IMR-90 (cell line): ENCODE results near the gene FRS3. TPM values are rescaled to one million over a fixed set of nuclear protein-coding genes. Genes with fewer than 3 reads are reported as not detected.

Source experiments
- ATAC-seq: fragments of 200-7000 bp; cut with Tn5 transposase; 2 replicates; pipeline ENCODE4 v1.9.1; 2020; ENCODE audit warnings: low read depth, mild to moderate bottlenecking, moderate library complexity
- BruUV-seq: library from RNA; stranded (reverse); fragments of 400-500 nt; replicated peaks from 2 replicates; lab custom pipeline; 2021; lab: Mats Ljungman, UMichigan
- CTCF ChIA-PET: fragments of 300-600 bp; formaldehyde crosslinking; extraction: SDS; loops from one replicate; lab custom pipeline; 2021; ENCODE audit warnings: antibody characterized with exemption; lab: Yijun Ruan, JAX
- POLR2A ChIA-PET: fragments of 300-600 bp; sonication (Branson Sonifier 250); formaldehyde crosslinking; loops from one replicate; lab custom pipeline; 2022; ENCODE audit warnings: antibody characterized with exemption; ENCODE audit not compliant: unreplicated experiment; lab: Charles Lee
- DNase-seq: peaks from one replicate; pipeline ENCODE4 v3.0.0; 2013
- H2AFZ ChIP-seq: replicated peaks from 2 replicates; pipeline ENCODE3; 2013; ENCODE audit warnings: low read length, mild to moderate bottlenecking; ENCODE audit not compliant: poor library complexity
- H2AK5ac ChIP-seq: 2 replicates; pipeline ENCODE4 v1.6.1; 2013; ENCODE audit warnings: low read depth, low read length, inconsistent platforms
- H2AK9ac ChIP-seq: replicated peaks from 2 replicates; pipeline ENCODE3; 2013; ENCODE audit warnings: mild to moderate bottlenecking, low read depth, low read length, moderate library complexity; ENCODE audit not compliant: poor library complexity
- H2BK120ac ChIP-seq: 2 replicates; pipeline ENCODE4 v1.6.1; 2013; ENCODE audit warnings: low read depth, low read length, inconsistent platforms
- H2BK15ac ChIP-seq: 3 replicates; pipeline ENCODE4 v1.6.1; 2013; ENCODE audit warnings: low read depth, low read length, inconsistent platforms
- H2BK20ac ChIP-seq: 2 replicates; pipeline ENCODE4 v1.6.1; 2013; ENCODE audit warnings: low read depth, mild to moderate bottlenecking, inconsistent platforms, low read length, moderate library complexity
- H2BK5ac ChIP-seq: 2 replicates; pipeline ENCODE4 v1.6.1; 2013; ENCODE audit warnings: mild to moderate bottlenecking, low read depth, low read length, inconsistent platforms; ENCODE audit not compliant: poor library complexity, severe bottlenecking
- H3K14ac ChIP-seq: replicated peaks from 2 replicates; pipeline ENCODE4 v1.6.1; 2013; ENCODE audit warnings: low read depth, low read length, inconsistent platforms
- H3K18ac ChIP-seq: 2 replicates; pipeline ENCODE4 v1.6.1; 2013; ENCODE audit warnings: low read depth, low read length, control low read depth
- H3K23ac ChIP-seq: 2 replicates; pipeline ENCODE4 v1.6.1; 2013; ENCODE audit warnings: low read depth, low read length, inconsistent platforms
- H3K27ac ChIP-seq: 2 replicates; pipeline ENCODE4 v1.5.1; 2013; ENCODE audit warnings: mild to moderate bottlenecking, control low read depth, low read length; ENCODE audit not compliant: insufficient read depth
- H3K27me3 ChIP-seq: 2 replicates; pipeline ENCODE4 v1.6.1; 2013; ENCODE audit warnings: low read length; ENCODE audit not compliant: control insufficient read depth, insufficient read depth
- H3K36me3 ChIP-seq: 2 replicates; pipeline ENCODE4 v1.6.1; 2013; ENCODE audit warnings: low read length, mixed read lengths; ENCODE audit not compliant: control insufficient read depth, insufficient read depth
- H3K4ac ChIP-seq: 2 replicates; pipeline ENCODE4 v1.6.1; 2013; ENCODE audit warnings: low read depth, low read length, inconsistent platforms
- H3K4me1 ChIP-seq: 2 replicates; pipeline ENCODE4 v1.6.1; 2013; ENCODE audit warnings: low read length, mixed read lengths; ENCODE audit not compliant: control insufficient read depth, insufficient read depth
- H3K4me2 ChIP-seq: 2 replicates; pipeline ENCODE4 v1.6.1; 2013; ENCODE audit warnings: low read depth, mild to moderate bottlenecking, control low read depth, low read length, moderate library complexity
- H3K4me3 ChIP-seq: 2 replicates; pipeline ENCODE4 v1.5.1; 2013; ENCODE audit warnings: low read depth, mild to moderate bottlenecking, control low read depth, low read length, moderate library complexity; ENCODE audit not compliant: insufficient read depth
- H3K56ac ChIP-seq: 2 replicates; pipeline ENCODE4 v1.6.1; 2013; ENCODE audit warnings: low read length, inconsistent platforms; ENCODE audit not compliant: insufficient read depth; ENCODE audit errors: extremely low read depth
- H3K79me1 ChIP-seq, 2 experiments: 2 replicates each; pipeline ENCODE4 v1.6.1; 2013; ENCODE audit warnings: low read length in 2 of 2, inconsistent platforms in 1 of 2, low read depth in 1 of 2
- H3K9ac ChIP-seq: 2 replicates; pipeline ENCODE4 v1.6.1; 2013; ENCODE audit warnings: low read depth, low read length, control low read depth
- H3K9me1 ChIP-seq: 2 replicates; pipeline ENCODE4 v1.6.1; 2013; ENCODE audit warnings: low read length, inconsistent platforms; ENCODE audit not compliant: insufficient read depth
- H3K9me3 ChIP-seq: 2 replicates; pipeline ENCODE4 v1.6.1; 2013; ENCODE audit warnings: low read length; ENCODE audit not compliant: control insufficient read depth, insufficient read depth
- H4K20me1 ChIP-seq: 2 replicates; pipeline ENCODE4 v1.6.1; 2013; ENCODE audit warnings: low read length, inconsistent platforms; ENCODE audit not compliant: insufficient read depth
- H4K5ac ChIP-seq: 2 replicates; pipeline ENCODE4 v1.6.1; 2013; ENCODE audit warnings: mild to moderate bottlenecking, low read depth, low read length, control low read depth
- H4K8ac ChIP-seq, 2 experiments: 2 replicates each; pipeline ENCODE4 v1.6.1; 2013; ENCODE audit warnings: low read depth in 2 of 2, low read length in 2 of 2, control low read depth in 1 of 2, inconsistent platforms in 1 of 2
- H4K91ac ChIP-seq: 2 replicates; pipeline ENCODE4 v1.6.1; 2013; ENCODE audit warnings: low read depth, low read length, inconsistent platforms; ENCODE audit not compliant: insufficient read depth
- RFX5 ChIP-seq: IDR thresholded peaks from 2 replicates; pipeline ENCODE4 v1.8.0; 2012; ENCODE audit warnings: low read depth, mild to moderate bottlenecking, low read length, moderate library complexity
- SMC3 ChIP-seq: fragments of 150-350 bp; IDR thresholded peaks from 2 replicates; pipeline ENCODE4 v1.6.1; 2016; ENCODE audit warnings: low read depth, mild to moderate bottlenecking, antibody characterized with exemption, low read length, moderate library complexity
- WGBS, 2 experiments: methylation state at CpG; one replicate each; pipeline versions ENCODE4 v1.1.5 to v1.1.7; 2013; ENCODE audit warnings: missing lambda C conversion rate in 2 of 2; ENCODE audit not compliant: insufficient read length in 1 of 2; ENCODE audit errors: extremely low coverage in 2 of 2; 5-methylcytosine and 5-hydroxymethylcytosine counted together
- dilution Hi-C: fragments of 300-500 bp; cut with HindIII; formaldehyde crosslinking; loops from one replicate; pipeline ENCODE4 v1.14.3; 2018; ENCODE audit warnings: low sequenced_read_pairs; ENCODE audit not compliant: unreplicated experiment
- in situ Hi-C: fragments of 300-500 bp; cut with MboI; formaldehyde crosslinking; loops from 3 replicates; pipeline ENCODE4 v1.14.3; 2019; ENCODE audit warnings: low sequenced_read_pairs, inconsistent platforms, mixed read lengths
- intact Hi-C: fragments of 100-400 bp; cut with micrococcal nuclease; formaldehyde crosslinking; loops from 2 replicates; pipeline ENCODE4 v1.10.0; 2022
- polyA plus RNA-seq, 3 experiments: library from polyadenylated mRNA; depleted of rRNA; stranded (reverse); fragments of >200 nt; gene quantifications; 2 replicates each; pipeline ENCODE4 v1.2.3, GENCODE V29; 2012; ENCODE audit warnings: low replicate concordance in 1 of 3
- total RNA-seq: library from RNA; depleted of rRNA; stranded (reverse); fragments of >200 nt; gene quantifications from 2 replicates; pipeline ENCODE4 v1.2.3, GENCODE V29; 2012
- TF ChIP-seq, protein P1 (sequence below): fragments of 150-350 bp; IDR thresholded peaks from 2 replicates; pipeline ENCODE4 v1.6.1; 2016; ENCODE audit warnings: low read depth, mild to moderate bottlenecking, low read length, moderate library complexity, borderline replicate concordance

FRS3 gene
- total and polyA plus RNA-seq, 2 of the 4 experiments (the other 2 are of a cell fraction), result 0.54 to 3.8 TPM

DNA sequence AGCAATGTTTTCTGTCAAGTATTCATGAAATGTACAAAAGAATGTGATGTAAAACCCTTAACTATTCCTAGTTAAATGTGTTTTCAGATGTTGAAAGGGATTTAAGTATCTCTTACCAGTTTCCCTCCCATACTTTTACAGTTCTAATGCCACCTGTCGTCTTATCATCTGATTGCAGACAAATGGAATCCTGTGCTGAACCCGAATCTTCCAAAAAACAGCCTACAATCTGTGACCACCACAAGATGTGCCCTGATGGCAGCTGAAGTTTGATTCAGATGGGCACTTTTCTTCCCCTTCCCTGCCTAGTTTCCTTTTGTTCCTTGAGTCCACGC lies 9.7 kb upstream of the FRS3 start:
- Histone ChIP-seq H3K9me3 (no peaks in the 10 kb centered on the region), H3K4me1 (peaks cover 7% of the 10 kb centered on the region), H3K36me3 (peaks cover 15% of the 10 kb centered on the region), H3K4me2 (no peak overlapping the region), H3K4me3 (no peak overlapping the region), H2BK20ac (no peak overlapping the region), H2BK15ac (no peak overlapping the region), H3K9ac (no peak overlapping the region), H2AK9ac (no peak overlapping the region), H4K20me1 (no peaks in the 10 kb centered on the region), H4K91ac (no peak overlapping the region), H3K56ac (no peak overlapping the region), H2BK5ac (no peak overlapping the region), H2AFZ (no peak overlapping the region), H3K18ac (no peak overlapping the region), H3K27me3 (no peaks in the 10 kb centered on the region), H3K4ac (no peak overlapping the region), H4K8ac (no peak overlapping the region), H2BK120ac (no peak overlapping the region), H3K79me1 (peaks cover 22 to 33% of the 10 kb centered on the region in 2 experiments), H3K9me1 (0 out of 2 replicates have a peak, but pooled peaks cover 3% of the 10 kb centered on the region), H4K5ac (no peak overlapping the region), H3K27ac (no peak overlapping the region), H3K14ac (no peak overlapping the region), H2AK5ac (no peak overlapping the region), H3K23ac (no peak overlapping the region)
- dilution Hi-C loops (no loop called here), in situ Hi-C loops (loop anchor here (10.0 kb wide), 1 partner anchor 145 kb away; no protein-coding TSS in a partner anchor), intact Hi-C loops (loop anchor here (10.0 kb wide), 2 partner anchors 375 to 425 kb away; partner anchors contain the start of gene MRPS10)
- ChIA-PET CTCF (interaction anchor here (0.8 kb wide), 1 partner anchor 11 kb away, joined by 3 read pairs; no protein-coding TSS in a partner anchor), POLR2A (no interaction called here)
- BruUV-seq, result no TSS peak
- WGBS, 2 experiments, result 83% methylated on average over 1 of the region's 3 CpGs; no CpG with 5 or more reads in 1 of the 2 experiments
- ATAC-seq (no peak), DNase-seq (no peak)
- TF ChIP-seq RFX5, result no peak
- TF ChIP-seq SMC3, result no peak
- TF ChIP-seq, protein P1, sequence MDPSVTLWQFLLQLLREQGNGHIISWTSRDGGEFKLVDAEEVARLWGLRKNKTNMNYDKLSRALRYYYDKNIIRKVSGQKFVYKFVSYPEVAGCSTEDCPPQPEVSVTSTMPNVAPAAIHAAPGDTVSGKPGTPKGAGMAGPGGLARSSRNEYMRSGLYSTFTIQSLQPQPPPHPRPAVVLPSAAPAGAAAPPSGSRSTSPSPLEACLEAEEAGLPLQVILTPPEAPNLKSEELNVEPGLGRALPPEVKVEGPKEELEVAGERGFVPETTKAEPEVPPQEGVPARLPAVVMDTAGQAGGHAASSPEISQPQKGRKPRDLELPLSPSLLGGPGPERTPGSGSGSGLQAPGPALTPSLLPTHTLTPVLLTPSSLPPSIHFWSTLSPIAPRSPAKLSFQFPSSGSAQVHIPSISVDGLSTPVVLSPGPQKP, result no peak
